Activated T-cell treated with anti-CD3 and anti-CD28 coated beads, Interleukin-2, amount 50 U/mL, for 72 hours (primary cell): ENCODE results near the gene C11orf65. TPM values are rescaled to one million over a fixed set of nuclear protein-coding genes. Genes with fewer than 3 reads are reported as not detected.

Experiments used
- ATAC-seq, 2 donors: fragments of 150-1000 bp; cut with Tn5 transposase; replicated peaks in 1 of 2; 2 replicates each; pipeline ENCODE4 v1.10.0; 2021; ENCODE audit warnings: moderate library complexity in 2 of 2, mild to moderate bottlenecking in 1 of 2
- DNase-seq, 2 donors: peaks; one replicate each; pipeline ENCODE4 v3.0.0; 2021 to 2022; ENCODE audit warnings: mixed read lengths in 1 of 2
- H3K27ac Mint-ChIP-seq: one replicate; pipeline ENCODE4 v1.8.0; 2022; ENCODE audit warnings: mild to moderate bottlenecking, moderate library complexity, mixed read lengths
- H3K27me3 Mint-ChIP-seq: one replicate; pipeline ENCODE4 v1.8.0; 2022; ENCODE audit warnings: low read depth, mixed read lengths
- H3K36me3 Mint-ChIP-seq, 2 donors: one replicate each; pipeline ENCODE4 v1.8.0; 2022; ENCODE audit warnings: mixed read lengths in 2 of 2, mild to moderate bottlenecking in 1 of 2; ENCODE audit not compliant: insufficient read depth in 2 of 2
- H3K4me1 Mint-ChIP-seq: one replicate; pipeline ENCODE4 v1.8.0; 2022; ENCODE audit warnings: low read depth, mixed read lengths
- H3K4me3 Mint-ChIP-seq, 2 donors: one replicate each; pipeline ENCODE4 v1.8.0; 2022; ENCODE audit warnings: mild to moderate bottlenecking in 2 of 2, mixed read lengths in 2 of 2, moderate library complexity in 2 of 2
- H3K9me3 Mint-ChIP-seq, 2 donors: one replicate each; pipeline ENCODE4 v1.8.0; 2022; ENCODE audit warnings: mixed read lengths in 2 of 2
- total RNA-seq, 2 donors: library from RNA; stranded (reverse); gene quantifications; one replicate each; pipeline ENCODE4 v1.2.3, GENCODE V29; 2022

The C11orf65 gene
- total RNA-seq, 2 donors from 2014 or later: 1.2 to 1.5 TPM

GRCh38 chr11:108338750-108339149, 128.6 kb downstream of the C11orf65 start:
- peaks cover 34% of the 10 kb centered on the region for H3K4me1 Mint-ChIP-seq
- ATAC-seq (no peak), DNase-seq (no peak)
- H3K4me3 Mint-ChIP-seq: no peak overlapping the region
- H3K36me3 Mint-ChIP-seq: peaks cover 0 to 7% of the 10 kb centered on the region in 2 donors
- no peak overlapping the region for H3K27ac Mint-ChIP-seq
- no peaks in the 10 kb centered on the region for H3K9me3 Mint-ChIP-seq
- H3K27me3 Mint-ChIP-seq: no peaks in the 10 kb centered on the region

GRCh38 chr11:108333403-108333899, 133.9 kb downstream of the C11orf65 start:
- Mint-ChIP-seq H3K9me3 (no peaks in the 10 kb centered on the region), H3K36me3 (peaks cover 0 to 7% of the 10 kb centered on the region in 2 donors), H3K4me1 (peaks cover 8% of the 10 kb centered on the region), H3K4me3 (no peak overlapping the region), H3K27me3 (no peaks in the 10 kb centered on the region), H3K27ac (no peak overlapping the region)
- DNase-seq: no peak
- ATAC-seq: no peak

Other genes starting within 250 kb of the C11orf65 start
- gene NPAT, start 244.9 kb downstream of the C11orf65 start, total RNA-seq: 10 to 100 TPM; 22.8 to 24.8 TPM
- gene ATM, start 244.5 kb downstream of the C11orf65 start, total RNA-seq: 10 to 100 TPM; 45.7 to 55.0 TPM
- 10 to 100 TPM; 12.1 to 16.2 TPM for gene POGLUT3, start 30.9 kb upstream of the C11orf65 start, total RNA-seq
- 1 to 10 TPM; 4.3 to 5.7 TPM for gene EXPH5, start 126.2 kb upstream of the C11orf65 start, total RNA-seq
- gene DDX10, start 197.5 kb upstream of the C11orf65 start, total RNA-seq: 10 to 100 TPM; 24.9 to 32.7 TPM